Endothelial cell of umbilical vein (primary cell): ENCODE data around the gene CACNA2D1. TPM values are rescaled to one million over a fixed set of nuclear protein-coding genes. Genes with fewer than 3 reads are reported as not detected.

Source experiments
- BruUV-seq: library from RNA; stranded (reverse); fragments of 400-500 nt; replicated peaks from 2 replicates; lab custom pipeline; 2021; lab: Mats Ljungman, UMichigan
- CTCF ChIA-PET: fragments of 300-600, 350-600 bp; sonication (Branson Sonifier 250); formaldehyde crosslinking; loops from one replicate; lab custom pipeline; 2021; ENCODE audit warnings: antibody characterized with exemption, inconsistent platforms; lab: Charles Lee
- POLR2A ChIA-PET: fragments of 300-600, 350-600 bp; sonication (Branson Sonifier 250); formaldehyde crosslinking; loops from one replicate; lab custom pipeline; 2021; ENCODE audit warnings: antibody characterized with exemption, inconsistent platforms; lab: Charles Lee
- DNase-seq: peaks from one replicate; pipeline ENCODE4 v3.0.0-alpha.2; 2011; ENCODE audit warnings: low read depth, low spot score
- FAIRE-seq: peaks from 2 replicates; lab custom pipeline; 2011; peaks lifted over from hg19 to GRCh38; lab: Jason Lieb, UNC
- H2AFZ ChIP-seq: 2 replicates; pipeline ENCODE4 v1.6.0; 2012; ENCODE audit warnings: low read depth, low read length, control low read depth, inconsistent platforms
- H3K27ac ChIP-seq: 2 replicates; pipeline ENCODE4 v1.5.1; 2011; ENCODE audit warnings: low read depth, mild to moderate bottlenecking, control low read depth, low read length, moderate library complexity; ENCODE audit not compliant: insufficient read depth
- H3K27me3 ChIP-seq, 2 experiments: 2 replicates each; pipeline versions ENCODE4 v1.6.0 to v1.6.1; 2011; ENCODE audit warnings: low read length in 2 of 2, mixed read lengths in 1 of 2; ENCODE audit not compliant: control insufficient read depth in 2 of 2, insufficient read depth in 2 of 2
- H3K36me3 ChIP-seq, 2 experiments: 2 replicates in 1 of 2; 3 replicates in 1 of 2; pipeline ENCODE4 v1.5.1; 2011; ENCODE audit warnings: low read length in 2 of 2, mild to moderate bottlenecking in 1 of 2, moderate library complexity in 1 of 2; ENCODE audit not compliant: control insufficient read depth in 2 of 2, insufficient read depth in 2 of 2; ENCODE audit errors: extremely low read depth in 1 of 2
- H3K4me1 ChIP-seq: 3 replicates; pipeline ENCODE4 v1.5.1; 2011; ENCODE audit warnings: mild to moderate bottlenecking, low read length; ENCODE audit not compliant: control insufficient read depth, insufficient read depth; ENCODE audit errors: extremely low read depth
- H3K4me2 ChIP-seq: 2 replicates; pipeline ENCODE4 v1.6.1; 2011; ENCODE audit warnings: low read length, control low read depth, mixed read lengths; ENCODE audit not compliant: insufficient read depth
- H3K4me3 ChIP-seq, 3 experiments: fragments of 200-600 bp in 1 of 3; sonication (generic), shearing (Covaris generic) in 1 of 3; replicated peaks in 1 of 3; 2 replicates each; pipeline ENCODE4 v1.5.1; 2011 to 2016; ENCODE audit warnings: control low read depth in 3 of 3, low read length in 3 of 3, mild to moderate bottlenecking in 2 of 3, inconsistent platforms in 1 of 3, low read depth in 1 of 3, moderate library complexity in 1 of 3; ENCODE audit not compliant: insufficient read depth in 1 of 3
- H3K79me2 ChIP-seq: 2 replicates; pipeline ENCODE4 v1.6.0; 2012; ENCODE audit warnings: low read length, inconsistent platforms; ENCODE audit not compliant: control insufficient read depth, insufficient read depth
- H3K9ac ChIP-seq: replicated peaks from 2 replicates; pipeline ENCODE3; 2011; ENCODE audit warnings: low read length, control low read depth; ENCODE audit not compliant: insufficient read depth; ENCODE audit errors: extremely low read depth
- H3K9me1 ChIP-seq: replicated peaks from 3 replicates; pipeline ENCODE4 v1.6.0; 2011; ENCODE audit warnings: mild to moderate bottlenecking, low read length; ENCODE audit not compliant: control insufficient read depth, insufficient read depth; ENCODE audit errors: extremely low read depth
- H3K9me3 ChIP-seq: replicated peaks from 2 replicates; pipeline ENCODE4 v1.5.1; 2012; ENCODE audit warnings: low read length, inconsistent platforms; ENCODE audit not compliant: control insufficient read depth, insufficient read depth
- H4K20me1 ChIP-seq: replicated peaks from 2 replicates; pipeline ENCODE3; 2011; ENCODE audit warnings: mild to moderate bottlenecking, low read length; ENCODE audit not compliant: control insufficient read depth, insufficient read depth; ENCODE audit errors: extremely low read depth
- CTCF ChIP-seq, 2 donors: IDR thresholded peaks; 1 replicate in 1 of 2; 2 replicates in 1 of 2; pipeline ENCODE4 v1.5.1; 2011; ENCODE audit warnings: low read length in 2 of 2, mild to moderate bottlenecking in 2 of 2, moderate library complexity in 2 of 2, control low read depth in 1 of 2, inconsistent platforms in 1 of 2, low read depth in 1 of 2; ENCODE audit not compliant: insufficient read depth in 1 of 2; ENCODE audit errors: extremely low read depth in 1 of 2
- FOS ChIP-seq: IDR thresholded peaks from 2 replicates; pipeline ENCODE4 v1.6.1; 2011; ENCODE audit warnings: mild to moderate bottlenecking, low read length, moderate library complexity, borderline replicate concordance; ENCODE audit not compliant: insufficient read depth
- GATA2 ChIP-seq: IDR thresholded peaks from 2 replicates; pipeline ENCODE4 v1.7.0; 2011; ENCODE audit warnings: low read depth, mild to moderate bottlenecking, moderate library complexity, mixed read lengths, low read length; ENCODE audit not compliant: insufficient read length, insufficient read depth
- JUN ChIP-seq: IDR thresholded peaks from 2 replicates; pipeline ENCODE4 v1.6.1; 2011; ENCODE audit warnings: borderline replicate concordance, low read depth; ENCODE audit not compliant: insufficient read length, insufficient read depth
- MAX ChIP-seq: IDR thresholded peaks from 2 replicates; pipeline ENCODE4 v1.6.1; 2011; ENCODE audit not compliant: insufficient read depth, insufficient read length
- MYC ChIP-seq: IDR thresholded peaks from one replicate; pipeline ENCODE4 v1.6.1; 2011; ENCODE audit warnings: mild to moderate bottlenecking, low read depth, low read length
- POLR2A ChIP-seq: IDR thresholded peaks from 2 replicates; pipeline ENCODE4 v1.6.1; 2012; ENCODE audit warnings: low read depth, mild to moderate bottlenecking, control low read depth, low read length
- POLR2AphosphoS5 ChIP-seq: IDR thresholded peaks from 2 replicates; pipeline ENCODE4 v1.6.1; 2012; ENCODE audit warnings: low read depth, mild to moderate bottlenecking, control low read depth, low read length, moderate library complexity; ENCODE audit not compliant: insufficient read depth
- dilution Hi-C: fragments of 300-500 bp; cut with MboI; formaldehyde crosslinking; loops from one replicate; pipeline ENCODE4 v1.15.0; 2019; ENCODE audit warnings: low sequenced_read_pairs; ENCODE audit not compliant: extremely low pct_ligation_motif_present
- intact Hi-C: fragments of 100-400 bp; cut with micrococcal nuclease; formaldehyde crosslinking; loops from one replicate; pipeline ENCODE4 v1.10.0; 2022
- polyA plus RNA-seq, 4 experiments: library from polyadenylated mRNA; depleted of rRNA in 3 of 4; stranded (reverse) in 3 of 4; unstranded in 1 of 4; fragments of >200 nt; gene quantifications; 2 replicates each; pipeline versions ENCODE4 v1.2.1 to v1.2.3, GENCODE V29; 2011 to 2012; ENCODE audit warnings: missing spikeins in 1 of 4
- total RNA-seq: library from RNA; stranded (reverse); gene quantifications from 2 replicates; pipeline ENCODE4 v1.2.3, GENCODE V29; 2021

The CACNA2D1 gene
- total and polyA plus RNA-seq, 2 donors (not counting 3 experiments of a cell fraction or from before 2014, with no cell fraction given), result 4.1 to 38.6 TPM

- TF ChIP-seq GATA2 (no peak), MAX (no peak), POLR2AphosphoS5 (no peak), FOS (no peak), JUN (no peak), POLR2A (no peak), MYC (no peak), CTCF (IDR thresholded peaks at IDR 0.05; ENCODE audit: extremely low read depth in 1 of 2, insufficient read depth in 1 of 2, low read depth in 1 of 2, low read length in 2 of 2) (no peak)
- FAIRE-seq, result no peak
- H3K9ac ChIP-seq, result no peak overlapping the region
Observed at GRCh38 chr7:82360591-82361368, 82.8 kb downstream of the CACNA2D1 start.

More at GRCh38 chr7:82360591-82361368, 82.8 kb downstream of the CACNA2D1 start:
- Histone ChIP-seq H3K4me3 (no peak overlapping the region), H3K27ac (no peak overlapping the region), H3K27me3 (no peaks in the 10 kb centered on the region), H4K20me1 (peaks cover 2% of the 10 kb centered on the region), H3K9me3 (no peaks in the 10 kb centered on the region), H3K9me1 (no peaks in the 10 kb centered on the region), H2AFZ (no peak overlapping the region), H3K4me1 (no peaks in the 10 kb centered on the region), H3K4me2 (no peak overlapping the region), H3K36me3 (no peaks in the 10 kb centered on the region), H3K79me2 (no peaks in the 10 kb centered on the region)
- dilution Hi-C loops (no loop called here), intact Hi-C loops (no loop called here)
- POLR2A ChIA-PET, result interaction anchor here (0.6 kb wide), 1 partner anchor 19 kb away, joined by 8 read pairs; no protein-coding TSS in a partner anchor
- CTCF ChIA-PET, result interaction anchor here (1.7 kb wide), 1 partner anchor 9 kb away, joined by 4 read pairs; no protein-coding TSS in a partner anchor
- BruUV-seq, result no TSS peak
- no peak for DNase-seq
